Memory B cell (primary cell): Measurements from ENCODE around the gene KRTAP10-3.

Experiments used
- ATAC-seq: fragments of 150-1000 bp; cut with Tn5 transposase; 2 replicates; pipeline ENCODE4 v1.10.0; 2021; ENCODE audit warnings: low read depth, mild to moderate bottlenecking, moderate library complexity
- DNase-seq, 2 donors: peaks; one replicate each; pipeline ENCODE4 v3.0.0; 2022; ENCODE audit warnings: low spot score in 2 of 2
- H3K27ac Mint-ChIP-seq: one replicate; pipeline ENCODE4 v1.8.0; 2022; ENCODE audit warnings: mild to moderate bottlenecking, moderate library complexity, mixed read lengths
- H3K27me3 Mint-ChIP-seq: one replicate; pipeline ENCODE4 v1.8.0; 2022; ENCODE audit warnings: mixed read lengths
- H3K36me3 Mint-ChIP-seq: one replicate; pipeline ENCODE4 v1.8.0; 2022; ENCODE audit warnings: mild to moderate bottlenecking, mixed read lengths
- H3K4me1 Mint-ChIP-seq: one replicate; pipeline ENCODE4 v1.8.0; 2022; ENCODE audit warnings: mixed read lengths
- H3K4me3 Mint-ChIP-seq: one replicate; pipeline ENCODE4 v1.8.0; 2022; ENCODE audit warnings: mild to moderate bottlenecking, moderate library complexity, mixed read lengths
- H3K9me3 Mint-ChIP-seq: one replicate; pipeline ENCODE4 v1.8.0; 2022; ENCODE audit warnings: mixed read lengths

The KRTAP10-3 gene

DNA sequence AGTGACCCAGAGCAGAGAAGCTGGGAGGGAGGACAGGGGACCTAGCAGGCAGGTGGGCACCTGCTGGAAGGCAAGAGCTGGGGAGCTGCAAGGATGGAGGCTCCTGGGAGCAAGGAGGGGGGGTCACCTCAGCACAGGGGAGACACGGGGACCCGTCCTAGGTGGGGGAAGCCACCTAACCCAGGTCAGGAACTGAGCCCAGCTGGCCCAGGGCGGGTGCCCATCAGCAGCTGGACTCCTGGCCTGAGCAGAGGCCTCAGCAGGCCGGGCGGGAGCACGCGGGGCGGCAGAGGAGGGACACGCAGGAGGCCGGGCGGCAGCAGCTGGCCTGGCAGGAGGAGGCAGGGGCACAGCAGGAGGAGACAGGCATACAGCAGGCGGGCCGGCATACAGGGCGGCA lies 19.5 kb downstream of the KRTAP10-3 start:
- Mint-ChIP-seq H3K27me3 (peaks cover 17% of the 10 kb centered on the region), H3K4me3 (no peak overlapping the region), H3K4me1 (no peaks in the 10 kb centered on the region), H3K36me3 (no peaks in the 10 kb centered on the region), H3K9me3 (no peaks in the 10 kb centered on the region), H3K27ac (no peak overlapping the region)
- no peak for DNase-seq
- no peak for ATAC-seq

GRCh38 chr21:44537930-44538911 lies 20.4 kb downstream of the KRTAP10-3 start:
- H3K4me3 Mint-ChIP-seq, result no peak overlapping the region
- H3K27ac Mint-ChIP-seq, result no peak overlapping the region
- H3K27me3 Mint-ChIP-seq, result peaks cover 17% of the 10 kb centered on the region
- H3K4me1 Mint-ChIP-seq, result no peaks in the 10 kb centered on the region
- H3K36me3 Mint-ChIP-seq, result no peaks in the 10 kb centered on the region
- no peaks in the 10 kb centered on the region for H3K9me3 Mint-ChIP-seq
- DNase-seq (no peak), ATAC-seq (no peak)

DNA sequence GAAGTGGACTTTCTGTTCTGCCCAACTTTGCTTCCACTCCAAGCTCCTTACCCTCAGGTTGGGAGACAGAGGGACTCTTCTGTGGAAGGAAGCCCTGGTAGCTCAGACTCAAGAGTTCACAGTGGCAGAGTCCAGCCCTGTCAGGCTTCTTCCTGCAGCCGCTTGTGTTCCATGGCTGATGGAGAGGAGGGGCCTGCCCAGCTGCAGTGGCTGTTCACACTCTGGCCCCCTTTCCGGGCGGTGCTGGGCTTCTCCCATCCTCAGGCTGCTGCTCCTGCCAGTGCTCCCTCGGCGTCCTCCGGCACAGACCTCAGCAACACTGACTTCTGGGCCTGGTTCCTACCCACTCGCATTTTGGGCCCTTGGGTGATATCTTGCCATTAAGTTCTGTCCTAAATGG lies 22.6 kb downstream of the KRTAP10-3 start:
- Mint-ChIP-seq H3K27ac (no peak overlapping the region), H3K4me1 (no peaks in the 10 kb centered on the region), H3K9me3 (no peaks in the 10 kb centered on the region), H3K4me3 (no peak overlapping the region), H3K36me3 (no peaks in the 10 kb centered on the region), H3K27me3 (peaks cover 20% of the 10 kb centered on the region)
- DNase-seq (no peak), ATAC-seq (no peak)

- H3K9me3 Mint-ChIP-seq, result peaks cover 1% of the 10 kb centered on the region
- DNase-seq (no peak), ATAC-seq (no peak)
- H3K27me3 Mint-ChIP-seq, result peaks cover 24% of the 10 kb centered on the region
- H3K4me3 Mint-ChIP-seq, result no peak overlapping the region
- peaks cover 4% of the 10 kb centered on the region for H3K4me1 Mint-ChIP-seq
- H3K27ac Mint-ChIP-seq, result no peak overlapping the region
- H3K36me3 Mint-ChIP-seq, result no peaks in the 10 kb centered on the region
Measured at GRCh38 chr21:44534688-44535087, 23.9 kb downstream of the KRTAP10-3 start.

- no peaks in the 10 kb centered on the region for H3K36me3 Mint-ChIP-seq
- DNase-seq, result no peak
- H3K4me3 Mint-ChIP-seq, result no peak overlapping the region
- peaks cover 4% of the 10 kb centered on the region for H3K4me1 Mint-ChIP-seq
- H3K27me3 Mint-ChIP-seq, result peaks cover 20% of the 10 kb centered on the region
- H3K9me3 Mint-ChIP-seq, result peaks cover 1% of the 10 kb centered on the region
- no peak overlapping the region for H3K27ac Mint-ChIP-seq
- no peak for ATAC-seq
Measured at GRCh38 chr21:44533891-44534627, 24.5 kb downstream of the KRTAP10-3 start.

DNA sequence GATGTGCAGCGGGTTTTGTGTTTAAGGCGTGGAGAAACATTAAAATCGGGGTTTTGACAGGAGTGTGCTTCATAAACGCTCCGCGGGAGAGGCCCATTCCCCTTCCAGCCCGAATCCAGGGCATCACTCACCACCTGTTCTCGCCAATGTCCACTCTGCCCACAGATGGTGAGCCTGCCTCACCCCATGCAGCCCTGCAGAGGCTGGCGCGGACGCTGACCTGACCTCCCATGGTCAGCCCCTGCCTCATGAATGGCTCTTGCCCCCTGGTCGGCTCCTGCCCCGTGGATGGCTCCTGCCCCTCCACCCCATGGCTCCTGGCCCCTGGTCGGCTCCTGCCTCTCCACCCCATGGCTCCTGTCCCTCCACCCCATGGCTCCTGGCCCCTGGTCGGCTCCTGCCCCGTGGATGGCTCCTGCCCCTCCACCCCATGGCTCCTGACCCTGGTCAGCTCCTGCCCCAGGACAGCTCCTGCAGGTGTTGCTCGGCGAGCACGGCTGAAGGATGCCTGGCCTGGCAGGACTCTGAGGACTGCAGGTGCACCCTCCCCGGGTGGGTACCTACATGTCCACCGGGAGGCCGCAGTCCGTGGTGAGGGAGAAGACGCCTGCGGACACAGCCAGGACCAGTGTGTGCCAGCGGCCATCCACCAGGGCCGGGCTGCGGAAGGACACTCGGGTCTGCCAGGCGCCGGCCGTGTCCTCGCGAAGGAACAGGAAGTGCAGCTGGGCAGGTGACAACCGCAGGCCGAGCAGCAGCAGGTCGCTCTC lies 25.3 kb downstream of the KRTAP10-3 start:
- ATAC-seq (no peak), DNase-seq (no peak)
- peaks cover 4% of the 10 kb centered on the region for H3K4me1 Mint-ChIP-seq
- peaks cover 1% of the 10 kb centered on the region for H3K9me3 Mint-ChIP-seq
- peaks cover 18% of the 10 kb centered on the region for H3K27me3 Mint-ChIP-seq
- no peaks in the 10 kb centered on the region for H3K36me3 Mint-ChIP-seq
- H3K27ac Mint-ChIP-seq, result no peak overlapping the region
- H3K4me3 Mint-ChIP-seq, result no peak overlapping the region

- H3K4me3 Mint-ChIP-seq, result no peak overlapping the region
Measured at GRCh38 chr21:44532712-44533111, 25.9 kb downstream of the KRTAP10-3 start.

DNA sequence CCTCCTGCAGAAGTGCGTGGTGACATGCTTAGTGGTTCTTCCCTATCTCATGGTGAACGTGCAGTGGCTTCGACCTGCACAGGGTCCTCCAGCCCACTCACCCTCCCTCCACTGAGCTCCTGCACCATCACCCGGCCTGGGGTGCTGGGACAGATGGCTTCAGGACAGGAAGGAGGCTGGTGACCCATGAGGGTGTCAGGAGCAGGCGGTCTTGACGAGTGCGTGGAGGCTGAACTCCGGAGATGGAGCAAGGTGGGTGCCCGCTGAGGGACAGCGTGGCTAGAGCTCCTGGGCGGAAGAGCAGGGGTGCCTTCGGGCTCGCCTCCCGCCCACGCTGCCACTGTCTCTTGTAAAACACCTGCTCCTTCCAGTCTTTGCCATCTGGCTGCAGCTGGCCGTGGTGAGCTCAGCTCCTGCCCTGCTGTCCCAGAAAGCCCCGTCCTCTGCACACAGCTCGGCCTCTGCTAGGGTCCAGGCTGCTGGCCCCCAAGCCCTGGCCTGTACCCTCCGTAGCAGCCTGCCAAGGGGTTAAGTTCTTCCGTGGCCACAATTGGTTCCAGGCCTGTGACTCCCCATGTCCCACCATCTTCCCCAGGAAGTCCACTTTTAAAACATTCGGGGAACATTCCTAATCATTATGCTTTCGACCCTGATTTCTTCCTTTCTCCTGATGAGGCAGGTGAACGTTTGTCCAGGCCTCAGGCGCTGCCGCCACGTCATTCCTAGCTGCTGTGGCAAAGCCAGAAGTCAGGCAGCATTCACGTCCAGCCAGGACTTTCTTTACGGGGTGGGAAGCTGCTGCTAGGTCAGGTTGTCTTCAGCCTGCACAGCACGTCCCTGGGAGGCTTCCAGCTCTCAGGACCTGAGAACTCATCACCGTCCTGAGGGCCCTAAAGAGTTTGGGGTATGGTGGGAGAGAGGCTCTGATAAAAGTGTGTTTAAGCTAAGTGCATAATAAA lies 26.7 kb downstream of the KRTAP10-3 start:
- H3K36me3 Mint-ChIP-seq, result no peaks in the 10 kb centered on the region
- ATAC-seq (no peak), DNase-seq (no peak)
- H3K4me3 Mint-ChIP-seq, result no peak overlapping the region
- H3K9me3 Mint-ChIP-seq, result peaks cover 1% of the 10 kb centered on the region
- H3K27me3 Mint-ChIP-seq, result peaks cover 12% of the 10 kb centered on the region
- H3K4me1 Mint-ChIP-seq, result peaks cover 4% of the 10 kb centered on the region
- H3K27ac Mint-ChIP-seq, result no peak overlapping the region

More at GRCh38 chr21:44532712-44533111, 25.9 kb downstream of the KRTAP10-3 start:
- Mint-ChIP-seq H3K27ac (no peak overlapping the region), H3K4me1 (peaks cover 4% of the 10 kb centered on the region), H3K36me3 (no peaks in the 10 kb centered on the region), H3K27me3 (peaks cover 16% of the 10 kb centered on the region), H3K9me3 (peaks cover 1% of the 10 kb centered on the region)
- DNase-seq (no peak), ATAC-seq (no peak)

- Mint-ChIP-seq H3K4me3 (no peak overlapping the region), H3K9me3 (peaks cover 1% of the 10 kb centered on the region), H3K4me1 (peaks cover 4% of the 10 kb centered on the region), H3K27ac (no peak overlapping the region), H3K36me3 (no peaks in the 10 kb centered on the region), H3K27me3 (peaks cover 12% of the 10 kb centered on the region)
- DNase-seq (no peak), ATAC-seq (no peak)
Measured at GRCh38 chr21:44530903-44531605, 27.5 kb downstream of the KRTAP10-3 start.

DNA sequence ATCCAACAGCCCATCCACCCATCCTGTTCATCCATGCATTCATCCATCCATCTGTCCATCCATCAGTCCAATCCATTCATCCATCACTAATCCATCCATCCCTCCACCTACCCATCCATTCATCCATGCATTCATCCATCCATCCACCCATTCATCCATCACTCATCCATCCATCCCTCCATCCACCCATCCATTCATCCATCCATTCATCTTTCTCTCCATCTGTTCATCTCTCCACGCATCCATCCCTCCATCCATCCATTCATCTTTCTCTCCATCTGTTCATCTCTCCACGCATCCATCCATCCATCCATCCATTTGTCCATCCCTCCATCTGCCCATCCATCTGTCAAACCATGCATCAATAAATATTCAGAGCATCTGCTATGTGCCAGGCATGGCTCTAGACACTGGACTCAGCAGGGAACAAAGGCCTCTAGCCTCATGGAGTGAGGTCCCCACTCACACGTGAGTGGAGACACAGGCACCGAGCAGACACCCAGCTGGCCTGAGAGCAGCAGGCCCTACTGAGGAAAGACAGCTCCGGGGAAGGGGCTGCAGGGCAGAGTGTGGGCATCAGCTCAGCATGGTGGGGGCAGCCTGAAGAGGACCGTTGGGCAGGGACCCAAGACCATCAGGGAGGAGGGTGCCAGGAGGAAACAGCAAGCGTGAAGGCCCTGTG lies 28.2 kb downstream of the KRTAP10-3 start:
- no peak for DNase-seq
- ATAC-seq, result no peak
- Mint-ChIP-seq H3K4me1 (peaks cover 4% of the 10 kb centered on the region), H3K4me3 (no peak overlapping the region), H3K27me3 (peaks cover 12% of the 10 kb centered on the region), H3K36me3 (no peaks in the 10 kb centered on the region), H3K27ac (no peak overlapping the region), H3K9me3 (peaks cover 1% of the 10 kb centered on the region)

GRCh38 chr21:44529503-44530125 lies 29.0 kb downstream of the KRTAP10-3 start:
- DNase-seq, result no peak
- Mint-ChIP-seq H3K9me3 (peaks cover 1% of the 10 kb centered on the region), H3K27ac (no peak overlapping the region), H3K27me3 (peaks cover 10% of the 10 kb centered on the region), H3K4me1 (peaks cover 4% of the 10 kb centered on the region), H3K4me3 (no peak overlapping the region), H3K36me3 (no peaks in the 10 kb centered on the region)
- no peak for ATAC-seq

GRCh38 chr21:44529011-44529421 lies 29.6 kb downstream of the KRTAP10-3 start:
- no peaks in the 10 kb centered on the region for H3K36me3 Mint-ChIP-seq
- H3K9me3 Mint-ChIP-seq, result peaks cover 1% of the 10 kb centered on the region
- H3K4me3 Mint-ChIP-seq, result no peak overlapping the region
- ATAC-seq (no peak), DNase-seq (no peak)
- H3K27ac Mint-ChIP-seq, result no peak overlapping the region
- peaks cover 4% of the 10 kb centered on the region for H3K4me1 Mint-ChIP-seq
- peaks cover 9% of the 10 kb centered on the region for H3K27me3 Mint-ChIP-seq
